PC-9 (cell line): ENCODE data around the gene CHI3L1. TPM values are rescaled to one million over a fixed set of nuclear protein-coding genes. Genes with fewer than 3 reads are reported as not detected.

ENCODE experiments used
- BruUV-seq: library from RNA; stranded (reverse); fragments of 400-500 nt; replicated peaks from 2 replicates; lab custom pipeline; 2021; lab: Mats Ljungman, UMichigan
- CTCF ChIA-PET: fragments of 300-600 bp; sonication (Branson Sonifier 250); formaldehyde crosslinking; loops from one replicate; lab custom pipeline; 2022; ENCODE audit warnings: antibody characterized with exemption; lab: Charles Lee
- POLR2A ChIA-PET: fragments of 300-600 bp; sonication (Branson Sonifier 250); formaldehyde crosslinking; loops from one replicate; lab custom pipeline; 2022; ENCODE audit warnings: antibody characterized with exemption; ENCODE audit not compliant: unreplicated experiment; lab: Charles Lee
- DNase-seq, 2 experiments: peaks; one replicate each; pipeline versions ENCODE4 v3.0.0 to v3.0.0-alpha.2; 2015 to 2022; ENCODE audit warnings: mixed read lengths in 1 of 2
- H2AFZ ChIP-seq: fragments of 200-600 bp; sonication (generic); 2 replicates; pipeline ENCODE4 v1.8.1; 2017; ENCODE audit warnings: antibody characterized with exemption
- H3F3A ChIP-seq: fragments of 200-600 bp; sonication (generic); 2 replicates; pipeline ENCODE4 v1.8.1; 2017; ENCODE audit warnings: antibody characterized with exemption, mild to moderate bottlenecking, low read depth; ENCODE audit not compliant: insufficient read depth
- H3K27ac ChIP-seq: fragments of 200-600 bp; sonication (generic); 2 replicates; pipeline ENCODE4 v1.6.1; 2016; ENCODE audit warnings: mixed run types
- H3K27me3 ChIP-seq: fragments of 200-600 bp; sonication (generic); 2 replicates; pipeline ENCODE4 v1.6.1; 2016; ENCODE audit warnings: low read depth, mixed run types; ENCODE audit not compliant: insufficient read depth
- H3K36me3 ChIP-seq: fragments of 200-600 bp; sonication (generic); 2 replicates; pipeline ENCODE4 v1.6.1; 2016; ENCODE audit warnings: low read depth, mixed run types
- H3K4me1 ChIP-seq: fragments of 200-600 bp; sonication (generic); replicated peaks from 2 replicates; pipeline ENCODE4 v1.6.1; 2016; ENCODE audit warnings: mixed run types; ENCODE audit not compliant: insufficient read depth
- H3K4me2 ChIP-seq: fragments of 200-600 bp; sonication (generic); 2 replicates; pipeline ENCODE4 v1.6.1; 2017; ENCODE audit warnings: mixed run types
- H3K4me3 ChIP-seq: fragments of 200-600 bp; sonication (generic); 2 replicates; pipeline ENCODE4 v1.6.1; 2016; ENCODE audit warnings: mixed run types
- H3K79me2 ChIP-seq: fragments of 200-600 bp; sonication (generic); 2 replicates; pipeline ENCODE4 v1.6.1; 2017; ENCODE audit warnings: low read depth, mixed run types
- H3K9me2 ChIP-seq: fragments of 200-600 bp; sonication (generic); 2 replicates; pipeline ENCODE4 v1.8.1; 2017; ENCODE audit warnings: mild to moderate bottlenecking; ENCODE audit not compliant: insufficient read depth
- H3K9me3 ChIP-seq: fragments of 200-600 bp; sonication (generic); 2 replicates; pipeline ENCODE4 v1.8.1; 2016; ENCODE audit warnings: low read depth; ENCODE audit not compliant: insufficient read depth
- H4K20me1 ChIP-seq: fragments of 200-600 bp; sonication (generic); 2 replicates; pipeline ENCODE4 v1.8.1; 2017; ENCODE audit not compliant: insufficient read depth
- CTCF ChIP-seq: fragments of 200-600 bp; sonication (generic); conservative IDR thresholded peaks from 2 replicates; pipeline ENCODE4 v1.6.1; 2017; ENCODE audit warnings: mixed run types, antibody characterized with exemption, mild to moderate bottlenecking, moderate library complexity
- EZH2 ChIP-seq: fragments of 200-600 bp; sonication (generic); IDR thresholded peaks from 2 replicates; pipeline ENCODE4 v1.8.0; 2017; ENCODE audit warnings: antibody characterized with exemption, low read depth
- intact Hi-C: fragments of 100-400 bp; cut with micrococcal nuclease; formaldehyde crosslinking; loops from one replicate; pipeline ENCODE4 v1.10.0; 2022; ENCODE audit not compliant: unreplicated experiment
- total RNA-seq: library from RNA; stranded (reverse); gene quantifications from 2 replicates; pipeline ENCODE4 v1.2.3, GENCODE V29; 2021

Gene CHI3L1
- total RNA-seq, 1 experiment from 2014 or later: not detected

- no peak for DNase-seq
- intact Hi-C loops: no loop called here
- TF ChIP-seq EZH2 (no peak), CTCF (no peak)
- no peak overlapping the region for H2AFZ ChIP-seq
- no peaks in the 10 kb centered on the region for H3K9me3 ChIP-seq
- no peaks in the 10 kb centered on the region for H3K9me2 ChIP-seq
- CTCF ChIA-PET: interaction anchor here (0.7 kb wide), 1 partner anchor 54 kb away, joined by 4 read pairs; no protein-coding TSS in a partner anchor
- H3K79me2 ChIP-seq: no peaks in the 10 kb centered on the region
- H3K36me3 ChIP-seq: peaks cover 5% of the 10 kb centered on the region; the same call in 1 of the 2 replicates
- no peak overlapping the region for H3K4me2 ChIP-seq
- 0 out of 2 replicates have a peak, but pooled peaks cover 10% of the 10 kb centered on the region for H3K4me1 ChIP-seq
- no peaks in the 10 kb centered on the region for H3K27me3 ChIP-seq
- no TSS peak for BruUV-seq
- POLR2A ChIA-PET: no interaction called here
- H3K27ac ChIP-seq: no peak overlapping the region
- H4K20me1 ChIP-seq: no peaks in the 10 kb centered on the region
- H3K4me3 ChIP-seq: no peak overlapping the region
- no peaks in the 10 kb centered on the region for H3F3A ChIP-seq
These were observed 42.9 kb downstream of the CHI3L1 start for GRCh38 chr1:203143641-203144040.

- H3K79me2 ChIP-seq: peaks cover 7% of the 10 kb centered on the region
- intact Hi-C loops: no loop called here
- H3K9me2 ChIP-seq: no peaks in the 10 kb centered on the region
- no peaks in the 10 kb centered on the region for H3K9me3 ChIP-seq
- no TSS peak for BruUV-seq
- no peaks in the 10 kb centered on the region for H3F3A ChIP-seq
- H4K20me1 ChIP-seq: no peaks in the 10 kb centered on the region
- H3K27ac ChIP-seq: no peak overlapping the region
- no peaks in the 10 kb centered on the region for H3K27me3 ChIP-seq
- ChIA-PET POLR2A (no interaction called here), CTCF (interaction anchor here (0.7 kb wide), 1 partner anchor 53 kb away, joined by 4 read pairs; no protein-coding TSS in a partner anchor)
- H3K4me1 ChIP-seq: 0 out of 2 replicates have a peak, but pooled peaks cover 10% of the 10 kb centered on the region
- H2AFZ ChIP-seq: no peak overlapping the region
- no peak overlapping the region for H3K4me2 ChIP-seq
- H3K36me3 ChIP-seq: peaks cover 10% of the 10 kb centered on the region; the same call in 1 of the 2 replicates
- DNase-seq: no peak
- no peak overlapping the region for H3K4me3 ChIP-seq
- TF ChIP-seq EZH2 (no peak), CTCF (no peak)
These were observed 43.7 kb downstream of the CHI3L1 start for GRCh38 chr1:203142684-203143408.

- Histone ChIP-seq H3K27me3 (no peaks in the 10 kb centered on the region), H3K4me1 (peaks cover 12% of the 10 kb centered on the region), H2AFZ (no peak overlapping the region), H3K36me3 (peaks cover 10% of the 10 kb centered on the region; the same call in 1 of the 2 replicates), H3K4me3 (no peak overlapping the region), H3K9me3 (no peaks in the 10 kb centered on the region), H4K20me1 (no peaks in the 10 kb centered on the region), H3K4me2 (no peak overlapping the region), H3K27ac (no peak overlapping the region), H3K9me2 (no peaks in the 10 kb centered on the region), H3K79me2 (peaks cover 15% of the 10 kb centered on the region), H3F3A (peaks cover 1% of the 10 kb centered on the region; the same call in 1 of the 2 replicates)
- intact Hi-C loops: no loop called here
- no peak for DNase-seq
- ChIA-PET CTCF (no interaction called here), POLR2A (no interaction called here)
- TF ChIP-seq EZH2 (no peak), CTCF (no peak)
- no TSS peak for BruUV-seq
These were observed 44.4 kb downstream of the CHI3L1 start for GRCh38 chr1:203142124-203142523.
